Measurements from ENCODE around the gene ADGRB2.

DNA sequence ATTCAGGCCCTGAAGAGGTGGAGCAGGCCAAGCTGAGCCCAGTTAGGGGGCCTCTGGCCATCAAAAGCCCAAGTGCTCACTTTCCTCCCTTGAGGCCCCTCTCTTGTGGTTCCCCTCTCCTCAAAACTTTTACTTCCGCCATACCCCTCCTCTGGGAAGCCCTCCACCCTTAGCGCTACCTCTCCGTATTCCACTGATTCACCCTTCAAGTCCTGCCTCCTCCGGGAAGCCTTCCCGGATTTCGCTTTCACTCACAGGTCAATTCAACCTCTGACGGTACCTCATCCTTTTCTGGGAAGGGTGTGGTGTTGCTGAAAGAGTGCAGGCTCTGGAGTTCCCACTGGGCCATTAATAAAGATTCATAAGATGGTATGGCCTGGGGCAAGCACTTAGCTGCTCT lies 32.6 kb upstream of the ADGRB2 start:
- TF ChIP-seq, protein P1, sequence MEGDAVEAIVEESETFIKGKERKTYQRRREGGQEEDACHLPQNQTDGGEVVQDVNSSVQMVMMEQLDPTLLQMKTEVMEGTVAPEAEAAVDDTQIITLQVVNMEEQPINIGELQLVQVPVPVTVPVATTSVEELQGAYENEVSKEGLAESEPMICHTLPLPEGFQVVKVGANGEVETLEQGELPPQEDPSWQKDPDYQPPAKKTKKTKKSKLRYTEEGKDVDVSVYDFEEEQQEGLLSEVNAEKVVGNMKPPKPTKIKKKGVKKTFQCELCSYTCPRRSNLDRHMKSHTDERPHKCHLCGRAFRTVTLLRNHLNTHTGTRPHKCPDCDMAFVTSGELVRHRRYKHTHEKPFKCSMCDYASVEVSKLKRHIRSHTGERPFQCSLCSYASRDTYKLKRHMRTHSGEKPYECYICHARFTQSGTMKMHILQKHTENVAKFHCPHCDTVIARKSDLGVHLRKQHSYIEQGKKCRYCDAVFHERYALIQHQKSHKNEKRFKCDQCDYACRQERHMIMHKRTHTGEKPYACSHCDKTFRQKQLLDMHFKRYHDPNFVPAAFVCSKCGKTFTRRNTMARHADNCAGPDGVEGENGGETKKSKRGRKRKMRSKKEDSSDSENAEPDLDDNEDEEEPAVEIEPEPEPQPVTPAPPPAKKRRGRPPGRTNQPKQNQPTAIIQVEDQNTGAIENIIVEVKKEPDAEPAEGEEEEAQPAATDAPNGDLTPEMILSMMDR (IDR thresholded peaks at IDR 0.05): no peak
- TF ChIP-seq EP300 (IDR thresholded peaks at IDR 0.05) (no peak), POLR2A (IDR thresholded peaks at IDR 0.05) (no peak)
